HG03108 (cell line): ENCODE data around the gene TSPAN10.
"Not testable (repeated sequence)": the region's sequence is repeated elsewhere in the genome, so short reads cannot be mapped to it uniquely, and the experiment has no call there.

ENCODE experiments used
- ATAC-seq: cut with Tn5 transposase; IDR thresholded peaks from one replicate; pipeline ENCODE4 v1.9.1; 2021; ENCODE audit warnings: moderate library complexity; ENCODE audit not compliant: unreplicated experiment

TSPAN10 gene

GRCh38 chr17:81636505-81637288 is at the start of gene TSPAN10, which contains the start of gene NPLOC4:
Gene TSPAN10, plus strand, starts transcription at chr17:81637196. Its CDS starts 5,217 bp downstream, at chr17:81642413.
Gene NPLOC4, minus strand, starts transcription at chr17:81637112. Its CDS starts 182 bp downstream, at chr17:81636930.
- peak; percentile 81 for ATAC-seq

GRCh38 chr17:81589612-81590011 is 47.4 kb upstream of the TSPAN10 start:
- no peak for ATAC-seq

GRCh38 chr17:81590121-81590520 is 46.9 kb upstream of the TSPAN10 start:
- no peak for ATAC-seq

- no peak for ATAC-seq
These were observed 45.0 kb upstream of the TSPAN10 start for GRCh38 chr17:81591971-81592370.

GRCh38 chr17:81593105-81593871 is 43.7 kb upstream of the TSPAN10 start:
- no peak for ATAC-seq

GRCh38 chr17:81599719-81600486 is 37.1 kb upstream of the TSPAN10 start:
- no peak for ATAC-seq

- peak; percentile 44 for ATAC-seq
These were observed 35.4 kb upstream of the TSPAN10 start for GRCh38 chr17:81601525-81602120.

- ATAC-seq = no peak
These were observed 33.0 kb upstream of the TSPAN10 start for GRCh38 chr17:81603846-81604610.

- ATAC-seq = no peak
These were observed 29.6 kb upstream of the TSPAN10 start for GRCh38 chr17:81607431-81607830.

GRCh38 chr17:81608082-81608481 is 28.9 kb upstream of the TSPAN10 start:
- no peak for ATAC-seq

GRCh38 chr17:81608605-81609004 is 28.4 kb upstream of the TSPAN10 start:
- no peak for ATAC-seq

- no peak for ATAC-seq
These were observed 27.3 kb upstream of the TSPAN10 start for GRCh38 chr17:81609541-81610311.

GRCh38 chr17:81612172-81612970 is 24.6 kb upstream of the TSPAN10 start:
- ATAC-seq = no peak

GRCh38 chr17:81615401-81615930 is 21.5 kb upstream of the TSPAN10 start:
- ATAC-seq = no peak

- ATAC-seq = no peak
These were observed 20.1 kb upstream of the TSPAN10 start for GRCh38 chr17:81616877-81617276.

GRCh38 chr17:81618307-81618706 is 18.7 kb upstream of the TSPAN10 start:
- ATAC-seq = not testable (repeated sequence)

- no peak for ATAC-seq
These were observed 15.4 kb upstream of the TSPAN10 start for GRCh38 chr17:81621494-81622130.

- no peak for ATAC-seq
These were observed 6.7 kb upstream of the TSPAN10 start for GRCh38 chr17:81630274-81630673.
